GM18511 (cell line): ENCODE data around the gene PRICKLE2.

ENCODE experiments used
- ATAC-seq: cut with Tn5 transposase; IDR thresholded peaks from one replicate; pipeline ENCODE4 v1.9.1; 2021; ENCODE audit warnings: mild to moderate bottlenecking, moderate library complexity; ENCODE audit not compliant: unreplicated experiment

PRICKLE2 gene

DNA sequence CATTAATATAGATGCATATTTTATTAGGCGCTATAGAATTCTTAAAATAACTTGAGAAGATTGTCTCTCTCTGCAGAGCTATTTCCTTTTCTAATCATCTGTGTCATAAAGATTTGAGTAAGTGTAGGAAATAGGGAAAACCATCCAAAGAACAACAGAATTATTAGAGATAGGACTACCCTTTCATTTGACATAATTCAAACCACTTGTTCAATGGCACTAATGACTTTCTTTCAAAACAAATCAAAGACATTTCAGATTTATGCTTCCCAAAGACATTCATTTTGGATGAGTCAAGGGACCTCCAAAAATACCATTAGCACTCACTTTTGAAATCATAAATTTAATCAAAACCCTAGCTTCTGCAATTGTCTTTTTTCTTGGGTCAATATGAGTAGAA is 29.5 kb downstream of the PRICKLE2 start:
- no peak for ATAC-seq

- no peak for ATAC-seq
Observed at GRCh38 chr3:64191822-64192221, 33.4 kb downstream of the PRICKLE2 start.

DNA sequence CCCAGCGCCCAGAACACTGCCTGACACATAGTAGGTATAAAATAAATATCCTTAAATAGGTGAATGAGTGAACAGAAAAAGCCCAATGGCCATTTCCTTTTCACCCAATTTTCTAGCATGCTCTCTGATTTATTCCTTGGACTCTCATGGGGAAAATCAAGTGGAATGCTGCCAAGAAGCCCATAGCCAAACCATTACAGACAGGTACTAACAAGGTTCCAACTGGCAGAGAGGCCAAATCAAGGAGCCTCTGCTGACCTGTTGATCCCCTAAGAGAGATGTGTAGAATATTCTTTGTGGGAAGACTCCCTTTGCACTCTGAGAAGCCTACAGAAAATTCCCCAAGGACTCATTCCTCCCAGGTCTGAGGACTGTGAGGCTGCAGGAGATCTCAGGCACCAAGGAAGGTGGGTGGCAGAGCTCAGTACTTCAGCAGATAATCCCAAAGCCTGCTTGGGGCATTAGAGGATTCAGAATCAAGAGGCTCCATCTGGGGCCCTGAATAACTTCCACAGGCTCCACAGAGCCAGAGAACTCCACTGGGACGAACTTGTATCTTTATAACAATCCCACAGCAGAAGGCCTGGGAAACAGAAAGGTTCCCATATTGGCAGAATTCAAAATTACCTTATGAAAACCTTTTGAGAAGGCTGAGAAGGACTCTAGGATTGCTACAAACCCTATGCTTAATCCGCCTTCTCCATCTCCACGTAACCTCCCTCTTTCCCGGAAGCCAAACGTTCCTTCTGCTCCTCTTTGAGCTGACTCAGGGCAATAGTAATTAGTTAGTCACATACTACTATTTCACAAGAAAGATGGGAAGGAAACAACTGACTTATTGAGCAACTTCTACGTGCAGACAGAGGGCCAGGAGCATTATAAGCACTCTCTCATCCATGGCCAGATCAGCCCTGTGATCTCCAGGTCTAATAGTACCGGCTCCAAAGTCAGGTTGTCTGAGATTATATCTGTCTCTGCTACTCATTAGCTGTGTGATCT is 34.5 kb downstream of the PRICKLE2 start:
- no peak for ATAC-seq

DNA sequence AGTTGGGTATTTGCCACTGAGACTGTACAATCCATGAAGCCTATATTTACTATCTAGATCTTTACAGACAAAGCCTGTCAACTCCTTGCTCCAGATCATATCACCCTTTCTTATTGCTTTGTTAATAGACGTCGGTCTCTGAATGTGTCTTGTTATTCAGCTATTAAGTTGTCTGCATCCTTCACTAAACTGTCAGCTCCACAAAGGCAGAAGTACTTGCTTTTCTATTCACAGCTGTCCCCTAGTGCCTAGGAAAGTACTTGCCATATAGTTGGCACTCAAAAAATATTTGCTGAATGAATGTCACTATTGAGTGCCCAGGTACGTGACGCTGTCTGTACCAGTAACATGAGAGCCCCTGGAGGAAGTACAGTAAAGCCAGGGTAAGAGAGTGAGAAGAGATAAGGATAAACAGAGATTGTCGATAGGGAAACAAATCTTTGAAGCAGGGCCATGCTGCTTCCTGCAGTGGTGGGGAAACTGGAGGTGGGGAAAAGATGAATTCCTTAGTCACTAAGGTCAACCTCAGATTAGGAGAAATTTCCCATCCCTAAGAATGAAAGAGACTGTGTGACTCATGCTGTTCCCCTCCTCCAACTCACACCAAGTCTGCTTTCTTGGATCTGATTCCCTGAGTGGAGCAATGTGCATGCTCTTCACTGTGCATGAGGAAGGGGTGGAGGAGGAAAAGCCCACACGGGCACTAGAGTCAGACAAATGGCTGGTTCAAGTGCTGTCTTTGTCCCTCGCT is 36.3 kb downstream of the PRICKLE2 start:
- ATAC-seq, result no peak

DNA sequence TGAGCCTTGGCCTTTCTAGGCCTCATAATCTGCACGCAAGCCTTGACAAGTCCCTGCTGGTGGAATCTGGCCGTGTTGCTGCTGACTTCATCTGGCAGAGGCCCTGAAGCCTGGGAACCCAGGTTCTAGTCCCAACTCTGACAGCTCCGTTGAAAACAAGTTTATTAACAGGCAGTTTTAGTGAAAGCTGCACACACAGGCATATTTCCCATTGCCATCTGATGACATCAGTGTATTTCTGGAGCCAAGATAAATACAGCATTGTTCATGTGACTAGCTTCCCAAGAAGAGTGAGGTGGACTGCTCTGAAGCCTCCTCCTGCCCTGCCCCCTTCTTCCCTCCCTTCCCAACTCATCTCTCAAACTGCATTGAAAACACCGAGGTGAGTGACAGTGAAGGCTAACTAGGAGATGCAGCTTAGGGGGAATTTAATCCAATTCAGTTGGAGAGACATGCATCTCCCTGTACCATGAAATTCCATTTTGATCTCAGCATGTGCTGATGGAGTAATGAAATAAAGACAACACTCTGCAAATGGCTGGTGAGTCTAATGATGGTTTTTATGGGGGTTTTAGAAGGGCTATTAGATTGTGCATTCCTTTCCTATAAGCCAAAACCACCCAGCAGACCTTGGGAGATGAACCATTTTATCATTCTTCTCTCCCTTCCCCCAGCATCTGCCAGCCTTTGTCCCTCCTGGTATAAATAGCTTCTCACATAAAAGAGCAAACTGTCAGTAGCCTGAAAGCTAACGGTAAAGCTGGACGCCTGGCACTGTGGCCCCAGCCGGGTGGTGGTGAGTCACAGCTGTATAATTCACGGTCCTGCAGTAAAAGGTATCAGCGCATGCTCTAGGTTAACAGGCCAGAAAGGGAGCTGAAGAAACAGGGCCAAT is 38.0 kb downstream of the PRICKLE2 start:
- no peak for ATAC-seq

GRCh38 chr3:64186667-64187064 is 38.6 kb downstream of the PRICKLE2 start:
- no peak for ATAC-seq

GRCh38 chr3:64185436-64185835 is 39.8 kb downstream of the PRICKLE2 start:
- no peak for ATAC-seq

DNA sequence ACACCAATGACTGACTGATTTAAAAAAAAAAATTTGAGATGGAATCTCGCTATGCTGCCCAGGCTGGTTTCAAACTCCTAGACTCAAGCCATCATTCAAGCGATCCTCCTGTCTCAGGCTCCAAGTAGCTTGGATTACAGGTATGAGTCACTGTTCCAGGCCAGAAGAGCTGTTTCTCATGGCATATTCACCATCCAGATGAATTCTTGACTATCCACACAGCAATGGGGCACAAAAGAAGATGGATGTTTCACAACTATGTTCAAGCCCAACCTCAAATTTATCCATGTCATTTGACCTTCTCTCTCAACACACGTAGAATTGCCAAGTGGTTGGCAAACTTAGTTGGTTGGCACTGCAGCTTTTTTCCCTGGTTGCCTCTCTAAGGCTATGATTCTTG is 40.6 kb downstream of the PRICKLE2 start:
- ATAC-seq, result no peak

GRCh38 chr3:64179860-64180259 is 45.4 kb downstream of the PRICKLE2 start:
- ATAC-seq, result no peak

DNA sequence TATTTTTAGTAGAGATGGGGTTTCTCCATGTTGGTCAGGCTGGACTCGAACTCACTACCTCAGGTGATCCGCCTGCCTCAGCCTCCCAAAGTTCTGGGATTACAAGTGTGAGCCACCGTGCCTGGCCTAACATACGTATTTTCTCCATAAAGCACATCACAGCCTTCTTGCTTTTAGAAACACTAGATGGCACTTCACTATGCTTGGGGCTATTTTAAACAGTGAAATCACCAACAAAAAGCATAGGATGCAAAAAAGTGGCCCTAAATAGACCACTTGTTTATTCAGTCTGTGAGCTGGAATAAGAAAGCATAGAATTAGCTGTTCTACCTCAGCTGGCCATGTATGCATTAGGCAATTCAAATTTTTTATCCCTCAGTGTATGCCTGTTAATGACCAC is 46.0 kb downstream of the PRICKLE2 start:
- ATAC-seq, result no peak

- no peak for ATAC-seq
Observed at GRCh38 chr3:64178419-64178818, 46.8 kb downstream of the PRICKLE2 start.

DNA sequence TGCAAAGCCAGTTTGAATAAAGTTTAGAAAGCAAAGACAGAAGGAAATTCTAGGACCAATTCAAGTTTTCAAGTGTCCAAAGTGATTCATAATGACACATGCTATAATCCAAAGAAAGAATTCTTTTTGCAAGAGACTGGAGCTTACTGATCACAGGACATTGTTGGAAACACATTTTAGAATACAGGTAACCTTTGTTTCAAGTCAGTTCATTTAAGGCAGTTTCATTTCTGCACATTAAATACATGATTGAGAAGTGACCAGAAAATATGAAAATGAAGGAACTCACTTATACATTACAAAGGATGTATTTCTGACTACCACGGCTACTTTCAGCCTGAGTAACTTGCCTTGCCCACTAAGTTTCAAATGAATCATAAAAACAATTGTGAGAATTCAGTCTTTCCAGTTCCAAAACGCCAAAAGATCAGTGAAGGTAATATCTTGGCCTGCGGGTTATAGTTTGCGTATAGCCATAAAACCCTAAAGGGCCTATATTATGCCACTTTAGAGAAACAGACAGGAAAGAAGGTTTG is 48.7 kb downstream of the PRICKLE2 start:
- no peak for ATAC-seq

GRCh38 chr3:64174328-64174727 is 50.9 kb downstream of the PRICKLE2 start:
- no peak for ATAC-seq

GRCh38 chr3:64173563-64173962 is 51.7 kb downstream of the PRICKLE2 start:
- ATAC-seq, result no peak

- no peak for ATAC-seq
Observed at GRCh38 chr3:64170270-64170669, 55.0 kb downstream of the PRICKLE2 start.

DNA sequence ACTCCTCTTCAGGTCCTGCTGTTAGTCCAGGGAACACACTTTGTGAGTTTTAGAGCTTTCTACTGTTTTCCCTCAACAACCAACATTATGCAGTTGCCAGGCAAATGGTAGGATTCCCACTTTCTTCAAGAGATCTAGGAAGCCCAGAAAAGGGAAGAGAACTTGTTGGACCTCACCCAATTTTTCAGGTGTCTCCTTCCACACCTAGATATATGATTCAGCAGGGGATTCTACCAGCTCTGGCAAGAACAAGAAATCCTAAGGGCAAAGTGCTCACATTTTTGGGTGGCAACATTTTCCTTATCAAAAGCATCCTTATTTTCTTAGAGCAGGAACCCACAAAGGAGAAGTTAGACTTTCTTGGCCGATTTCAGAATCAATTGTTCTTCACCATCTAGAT is 57.4 kb downstream of the PRICKLE2 start:
- ATAC-seq, result no peak

- ATAC-seq, result no peak
Observed at GRCh38 chr3:64167351-64167750, 57.9 kb downstream of the PRICKLE2 start.

GRCh38 chr3:64166584-64167162 is 58.6 kb downstream of the PRICKLE2 start:
- no peak for ATAC-seq

DNA sequence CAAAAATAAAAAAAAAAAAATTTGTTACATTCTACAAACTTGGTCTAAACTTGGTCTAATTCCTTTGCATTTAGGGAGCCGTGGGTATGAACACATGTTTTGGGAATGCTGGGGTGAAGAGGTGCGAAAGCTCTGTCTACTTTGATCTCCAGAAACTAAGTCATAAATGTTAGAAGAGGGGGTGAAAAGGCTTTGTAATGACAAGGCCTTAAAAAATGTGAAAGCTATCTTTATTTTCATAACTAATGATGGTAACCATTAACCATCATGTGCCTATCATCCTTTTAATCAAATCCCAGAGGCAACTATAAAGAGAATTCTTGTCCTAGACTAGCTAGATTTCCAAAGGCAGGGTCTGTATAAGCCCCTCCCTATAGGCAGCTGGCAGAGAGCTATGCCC is 60.9 kb downstream of the PRICKLE2 start:
- no peak for ATAC-seq

DNA sequence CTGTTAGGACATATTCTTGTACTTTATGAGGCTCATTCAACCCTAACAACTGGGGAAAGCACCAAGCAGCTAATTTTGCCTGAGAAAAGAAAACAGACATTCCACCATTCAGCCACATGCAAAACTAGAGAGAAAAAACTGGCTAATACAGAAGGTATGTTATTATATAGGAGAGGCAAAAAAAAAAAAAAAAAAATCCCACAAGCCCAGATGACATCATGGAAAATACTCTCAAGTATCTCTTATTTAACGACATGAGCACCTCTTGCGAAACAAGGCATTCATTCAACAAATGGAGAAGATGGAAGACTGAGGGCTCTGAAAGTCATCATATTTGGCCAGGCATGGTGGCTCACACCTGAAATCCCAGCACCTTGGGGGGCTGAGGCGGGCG is 61.5 kb downstream of the PRICKLE2 start:
- ATAC-seq, result no peak
